Liver (tissue), 9 donors: ENCODE measurements around the gene KARS1. TPM values are rescaled to one million over a fixed set of nuclear protein-coding genes. Genes with fewer than 3 reads are reported as not detected.

Source experiments
- DNase-seq: peaks from one replicate; pipeline ENCODE4 v3.0.0-alpha.2; 2017; ENCODE audit warnings: low spot score
- H3K27ac ChIP-seq, 2 donors: one replicate each; pipeline ENCODE4 v1.7.0; 2013; ENCODE audit warnings: inconsistent platforms in 2 of 2, low read length in 2 of 2, control low read depth in 1 of 2, low read depth in 1 of 2, mild to moderate bottlenecking in 1 of 2
- H3K27me3 ChIP-seq, 4 donors: one replicate each; pipeline versions ENCODE4 v1.6.1 to v1.7.0; 2013; ENCODE audit warnings: low read length in 3 of 4, inconsistent platforms in 1 of 4, mild to moderate bottlenecking in 1 of 4, moderate library complexity in 1 of 4; ENCODE audit not compliant: control insufficient read depth in 4 of 4, insufficient read depth in 4 of 4
- H3K36me3 ChIP-seq, 4 donors: one replicate each; pipeline versions ENCODE4 v1.6.1 to v1.7.0; 2013; ENCODE audit warnings: low read length in 3 of 4, mild to moderate bottlenecking in 3 of 4, low read depth in 1 of 4, moderate library complexity in 1 of 4; ENCODE audit not compliant: control insufficient read depth in 4 of 4, insufficient read depth in 3 of 4
- H3K4me1 ChIP-seq, 4 donors: one replicate each; pipeline versions ENCODE4 v1.6.1 to v1.7.0; 2013; ENCODE audit warnings: low read length in 3 of 4, mild to moderate bottlenecking in 3 of 4, moderate library complexity in 1 of 4; ENCODE audit not compliant: control insufficient read depth in 4 of 4, insufficient read depth in 4 of 4
- H3K4me3 ChIP-seq, 3 donors: one replicate each; pipeline versions ENCODE4 v1.6.1 to v1.7.0; 2013; ENCODE audit warnings: low read length in 3 of 3, control low read depth in 1 of 3, low read depth in 1 of 3, mild to moderate bottlenecking in 1 of 3
- H3K9ac ChIP-seq, 2 donors: one replicate each; pipeline ENCODE4 v1.7.0; 2013; ENCODE audit warnings: low read length in 2 of 2, mild to moderate bottlenecking in 2 of 2, moderate library complexity in 2 of 2, control low read depth in 1 of 2, low read depth in 1 of 2
- H3K9me3 ChIP-seq, 4 donors: one replicate each; pipeline versions ENCODE4 v1.6.1 to v1.7.0; 2013; ENCODE audit warnings: low read length in 3 of 4; ENCODE audit not compliant: control insufficient read depth in 4 of 4
- EGR1 ChIP-seq, 2 donors: IDR thresholded peaks; 2 replicates each; pipeline ENCODE4 v1.6.1; 2016 to 2018; ENCODE audit warnings: antibody characterized with exemption in 2 of 2, low read depth in 2 of 2
- FOXA1 ChIP-seq: IDR thresholded peaks from 2 replicates; pipeline ENCODE4 v1.6.1; 2016; ENCODE audit warnings: antibody characterized with exemption
- FOXA2 ChIP-seq: IDR thresholded peaks from 2 replicates; pipeline ENCODE4 v1.6.1; 2016; ENCODE audit warnings: antibody characterized with exemption
- GABPA ChIP-seq, 2 donors: IDR thresholded peaks in 1 of 2; conservative IDR thresholded peaks in 1 of 2; 2 replicates each; pipeline ENCODE4 v1.6.1; 2016; ENCODE audit warnings: antibody characterized with exemption in 2 of 2, mild to moderate bottlenecking in 1 of 2, moderate library complexity in 1 of 2
- HNF4A ChIP-seq, 2 donors: conservative IDR thresholded peaks; 2 replicates each; pipeline ENCODE4 v1.6.1; 2016; ENCODE audit warnings: antibody characterized with exemption in 2 of 2, mild to moderate bottlenecking in 2 of 2
- JUND ChIP-seq, 2 donors: IDR thresholded peaks; 2 replicates each; pipeline ENCODE4 v1.6.1; 2016; ENCODE audit warnings: antibody characterized with exemption in 2 of 2
- NR2F2 ChIP-seq: IDR thresholded peaks from 2 replicates; pipeline ENCODE4 v1.6.1; 2016; ENCODE audit warnings: antibody characterized with exemption
- RAD21 ChIP-seq, 2 donors: IDR thresholded peaks; 2 replicates each; pipeline ENCODE4 v1.6.1; 2016; ENCODE audit warnings: antibody characterized with exemption in 2 of 2, mild to moderate bottlenecking in 2 of 2
- RXRA ChIP-seq, 2 donors: IDR thresholded peaks; 2 replicates each; pipeline ENCODE4 v1.6.1; 2017 to 2018; ENCODE audit warnings: antibody characterized with exemption in 2 of 2, mild to moderate bottlenecking in 1 of 2
- SP1 ChIP-seq: IDR thresholded peaks from 2 replicates; pipeline ENCODE4 v1.6.1; 2018; ENCODE audit warnings: antibody characterized with exemption, mild to moderate bottlenecking
- TAF1 ChIP-seq: conservative IDR thresholded peaks from 2 replicates; pipeline ENCODE4 v1.6.1; 2016; ENCODE audit warnings: antibody characterized with exemption, mild to moderate bottlenecking
- YY1 ChIP-seq: IDR thresholded peaks from 2 replicates; pipeline ENCODE4 v1.6.1; 2016; ENCODE audit warnings: antibody characterized with exemption, mild to moderate bottlenecking
- WGBS: extraction: QIAGEN DNeasy Blood & Tissue Kit; methylation state at CpG from one replicate; pipeline ENCODE4 v1.1.7; 2013; 5-methylcytosine and 5-hydroxymethylcytosine counted together
- polyA plus RNA-seq, 2 donors: library from polyadenylated mRNA; stranded (reverse) in 1 of 2; unstranded in 1 of 2; fragments of 200-250 nt in 1 of 2; fragments of >200 nt in 1 of 2; fragmentation: Nextera tagmentation in 1 of 2; extraction: Ambion mirVana in 1 of 2; gene quantifications; one replicate each; pipeline versions ENCODE4 v1.2.1 to v1.2.3, GENCODE V29; 2013 to 2015
- total RNA-seq, 2 donors: library from RNA; depleted of rRNA; stranded (reverse); fragments of >200 nt; gene quantifications; one replicate each; pipeline ENCODE4 v1.2.3, GENCODE V29; 2014
- TF ChIP-seq, protein P1 (sequence below): IDR thresholded peaks from 2 replicates; pipeline ENCODE4 v1.6.1; 2016; ENCODE audit warnings: antibody characterized with exemption, mild to moderate bottlenecking
- TF ChIP-seq, protein P2 (sequence below): fragments of 150-350 bp; IDR thresholded peaks from 2 replicates; pipeline ENCODE4 v1.5.1; 2017; ENCODE audit warnings: improper control_type of control experiment, low read depth, low read length; ENCODE audit not compliant: missing input control
- TF ChIP-seq, protein P3 (sequence below): IDR thresholded peaks from 2 replicates; pipeline ENCODE4 v1.6.1; 2016; ENCODE audit warnings: antibody characterized with exemption
- TF ChIP-seq, protein P4 (sequence below): IDR thresholded peaks from 2 replicates; pipeline ENCODE4 v1.6.1; 2016; ENCODE audit warnings: antibody characterized with exemption
- TF ChIP-seq, protein P5 (sequence below): IDR thresholded peaks from 2 replicates; pipeline ENCODE4 v1.6.1; 2016; ENCODE audit warnings: antibody characterized with exemption
- donor health status: healthy.
- donor health status: healthy.
- donor health status: healthy.
- donor health status: healthy.
- donor health status: healthy.

The KARS1 gene
- total and polyA plus RNA-seq, 4 donors: 47.3 to 65.5 (median 52.2) TPM

DNA sequence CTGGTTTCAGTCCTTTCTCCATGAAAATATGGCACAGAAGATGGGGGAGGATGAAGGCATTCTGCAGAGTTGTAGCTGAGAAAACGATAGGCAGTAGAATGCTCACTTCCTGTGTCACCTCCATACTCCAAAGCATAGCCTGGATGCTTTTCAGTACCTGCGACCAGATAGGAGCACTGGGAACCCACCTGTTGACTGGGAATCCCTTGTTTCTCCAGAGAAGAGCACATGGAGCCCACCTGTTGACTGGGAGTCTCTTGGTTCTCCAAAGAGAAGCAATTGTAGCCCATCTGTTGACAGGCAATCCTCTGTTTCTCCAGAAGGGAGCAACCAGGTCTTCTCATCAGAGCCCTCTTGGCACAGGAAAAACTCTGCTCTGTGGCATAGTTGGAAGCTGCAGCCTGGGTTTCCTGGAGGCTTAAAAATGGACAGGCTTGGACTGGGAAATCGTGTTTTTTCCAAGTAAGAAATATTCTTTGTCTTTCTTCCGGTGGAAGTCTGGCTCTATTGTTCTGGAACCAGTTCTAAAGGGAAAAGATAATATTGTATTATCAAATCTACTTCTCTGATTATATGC is 13.3 kb upstream of the KARS1 start:
- TF ChIP-seq RAD21 (IDR thresholded peaks at IDR 0.05) (peak in 1 of 2 donors; percentile 23), RXRA (IDR thresholded peaks at IDR 0.05) (no peak)
- Histone ChIP-seq H3K27me3 (no peaks in the 10 kb centered on the region), H3K4me1 (no peaks in the 10 kb centered on the region), H3K36me3 (peaks cover 9 to 30% (median 27%) of the 10 kb centered on the region in 4 donors), H3K9ac (no peak overlapping the region), H3K27ac (no peak overlapping the region), H3K4me3 (no peak overlapping the region), H3K9me3 (no peaks in the 10 kb centered on the region)
- 84% methylated on average over 4 of the region's 4 CpGs for WGBS
- DNase-seq: no peak

DNA sequence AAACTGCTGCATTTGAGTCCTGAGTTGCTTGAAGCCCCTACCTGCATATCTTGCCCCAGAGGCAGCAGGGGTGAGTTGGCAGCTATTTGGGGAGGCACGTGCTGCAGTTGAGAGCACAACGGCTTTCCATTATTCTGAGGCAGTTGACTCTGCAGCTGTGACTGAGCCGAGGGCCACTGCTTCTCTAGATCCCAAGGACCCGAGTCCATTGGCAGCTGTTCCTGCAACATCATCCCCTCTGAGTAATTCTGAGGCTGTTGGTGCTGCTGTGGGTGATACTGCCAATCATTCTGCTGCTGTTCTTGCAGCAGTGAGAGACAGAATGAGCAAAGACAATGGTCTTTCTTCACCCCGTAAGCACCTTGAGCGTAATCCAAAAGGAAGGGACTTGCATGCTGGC is 12.9 kb upstream of the KARS1 start:
- WGBS: 97% methylated on average over 6 of the region's 6 CpGs
- Histone ChIP-seq H3K9ac (no peak overlapping the region), H3K27ac (no peak overlapping the region), H3K36me3 (peaks cover 9 to 35% (median 32%) of the 10 kb centered on the region in 4 donors), H3K4me3 (no peak overlapping the region), H3K4me1 (no peaks in the 10 kb centered on the region), H3K9me3 (no peaks in the 10 kb centered on the region), H3K27me3 (no peaks in the 10 kb centered on the region)
- no peak for DNase-seq
- TF ChIP-seq, protein P1, sequence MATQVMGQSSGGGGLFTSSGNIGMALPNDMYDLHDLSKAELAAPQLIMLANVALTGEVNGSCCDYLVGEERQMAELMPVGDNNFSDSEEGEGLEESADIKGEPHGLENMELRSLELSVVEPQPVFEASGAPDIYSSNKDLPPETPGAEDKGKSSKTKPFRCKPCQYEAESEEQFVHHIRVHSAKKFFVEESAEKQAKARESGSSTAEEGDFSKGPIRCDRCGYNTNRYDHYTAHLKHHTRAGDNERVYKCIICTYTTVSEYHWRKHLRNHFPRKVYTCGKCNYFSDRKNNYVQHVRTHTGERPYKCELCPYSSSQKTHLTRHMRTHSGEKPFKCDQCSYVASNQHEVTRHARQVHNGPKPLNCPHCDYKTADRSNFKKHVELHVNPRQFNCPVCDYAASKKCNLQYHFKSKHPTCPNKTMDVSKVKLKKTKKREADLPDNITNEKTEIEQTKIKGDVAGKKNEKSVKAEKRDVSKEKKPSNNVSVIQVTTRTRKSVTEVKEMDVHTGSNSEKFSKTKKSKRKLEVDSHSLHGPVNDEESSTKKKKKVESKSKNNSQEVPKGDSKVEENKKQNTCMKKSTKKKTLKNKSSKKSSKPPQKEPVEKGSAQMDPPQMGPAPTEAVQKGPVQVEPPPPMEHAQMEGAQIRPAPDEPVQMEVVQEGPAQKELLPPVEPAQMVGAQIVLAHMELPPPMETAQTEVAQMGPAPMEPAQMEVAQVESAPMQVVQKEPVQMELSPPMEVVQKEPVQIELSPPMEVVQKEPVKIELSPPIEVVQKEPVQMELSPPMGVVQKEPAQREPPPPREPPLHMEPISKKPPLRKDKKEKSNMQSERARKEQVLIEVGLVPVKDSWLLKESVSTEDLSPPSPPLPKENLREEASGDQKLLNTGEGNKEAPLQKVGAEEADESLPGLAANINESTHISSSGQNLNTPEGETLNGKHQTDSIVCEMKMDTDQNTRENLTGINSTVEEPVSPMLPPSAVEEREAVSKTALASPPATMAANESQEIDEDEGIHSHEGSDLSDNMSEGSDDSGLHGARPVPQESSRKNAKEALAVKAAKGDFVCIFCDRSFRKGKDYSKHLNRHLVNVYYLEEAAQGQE: no peak
- TF ChIP-seq NR2F2: no peak

DNA sequence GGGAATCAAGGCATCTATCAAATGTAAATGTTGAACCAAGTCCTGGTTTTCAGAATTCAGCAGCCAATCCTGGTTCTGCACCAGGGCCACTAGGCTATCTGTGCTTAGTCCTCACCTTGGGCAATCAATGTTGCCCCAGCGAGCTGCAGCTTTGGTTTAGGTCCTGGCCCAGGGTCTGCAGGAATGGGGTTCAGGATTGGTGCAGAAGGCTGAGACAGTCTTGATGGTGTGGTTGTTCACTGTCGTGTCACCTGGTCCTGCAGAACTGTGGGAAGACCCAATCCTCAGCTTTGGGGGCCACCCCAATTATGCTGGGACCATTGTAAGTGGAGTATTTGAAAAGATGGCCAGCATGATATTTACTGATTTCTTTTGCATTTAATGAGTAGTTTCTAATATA is 10.7 kb upstream of the KARS1 start:
- WGBS: 98% methylated on average over 2 of the region's 2 CpGs
- TF ChIP-seq RXRA (IDR thresholded peaks at IDR 0.05): no peak
- no peak for TF ChIP-seq FOXA2
- TF ChIP-seq YY1: no peak
- no peak for TF ChIP-seq TAF1
- TF ChIP-seq, protein P2, sequence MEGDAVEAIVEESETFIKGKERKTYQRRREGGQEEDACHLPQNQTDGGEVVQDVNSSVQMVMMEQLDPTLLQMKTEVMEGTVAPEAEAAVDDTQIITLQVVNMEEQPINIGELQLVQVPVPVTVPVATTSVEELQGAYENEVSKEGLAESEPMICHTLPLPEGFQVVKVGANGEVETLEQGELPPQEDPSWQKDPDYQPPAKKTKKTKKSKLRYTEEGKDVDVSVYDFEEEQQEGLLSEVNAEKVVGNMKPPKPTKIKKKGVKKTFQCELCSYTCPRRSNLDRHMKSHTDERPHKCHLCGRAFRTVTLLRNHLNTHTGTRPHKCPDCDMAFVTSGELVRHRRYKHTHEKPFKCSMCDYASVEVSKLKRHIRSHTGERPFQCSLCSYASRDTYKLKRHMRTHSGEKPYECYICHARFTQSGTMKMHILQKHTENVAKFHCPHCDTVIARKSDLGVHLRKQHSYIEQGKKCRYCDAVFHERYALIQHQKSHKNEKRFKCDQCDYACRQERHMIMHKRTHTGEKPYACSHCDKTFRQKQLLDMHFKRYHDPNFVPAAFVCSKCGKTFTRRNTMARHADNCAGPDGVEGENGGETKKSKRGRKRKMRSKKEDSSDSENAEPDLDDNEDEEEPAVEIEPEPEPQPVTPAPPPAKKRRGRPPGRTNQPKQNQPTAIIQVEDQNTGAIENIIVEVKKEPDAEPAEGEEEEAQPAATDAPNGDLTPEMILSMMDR: no peak
- TF ChIP-seq JUND (IDR thresholded peaks at IDR 0.05): no peak
- TF ChIP-seq, protein P3, sequence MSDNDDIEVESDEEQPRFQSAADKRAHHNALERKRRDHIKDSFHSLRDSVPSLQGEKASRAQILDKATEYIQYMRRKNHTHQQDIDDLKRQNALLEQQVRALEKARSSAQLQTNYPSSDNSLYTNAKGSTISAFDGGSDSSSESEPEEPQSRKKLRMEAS: no peak
- TF ChIP-seq, protein P1: no peak
- TF ChIP-seq HNF4A (conservative IDR thresholded peaks at IDR 0.05): no peak
- TF ChIP-seq FOXA1: no peak
- TF ChIP-seq RAD21 (IDR thresholded peaks at IDR 0.05): no peak
- TF ChIP-seq EGR1 (IDR thresholded peaks at IDR 0.05; ENCODE audit: low read depth in 2 of 2): no peak
- no peak for TF ChIP-seq GABPA (IDR thresholded peaks at IDR 0.05 in 1 of 2, conservative IDR thresholded peaks at IDR 0.05 in 1 of 2)
- TF ChIP-seq, protein P4, sequence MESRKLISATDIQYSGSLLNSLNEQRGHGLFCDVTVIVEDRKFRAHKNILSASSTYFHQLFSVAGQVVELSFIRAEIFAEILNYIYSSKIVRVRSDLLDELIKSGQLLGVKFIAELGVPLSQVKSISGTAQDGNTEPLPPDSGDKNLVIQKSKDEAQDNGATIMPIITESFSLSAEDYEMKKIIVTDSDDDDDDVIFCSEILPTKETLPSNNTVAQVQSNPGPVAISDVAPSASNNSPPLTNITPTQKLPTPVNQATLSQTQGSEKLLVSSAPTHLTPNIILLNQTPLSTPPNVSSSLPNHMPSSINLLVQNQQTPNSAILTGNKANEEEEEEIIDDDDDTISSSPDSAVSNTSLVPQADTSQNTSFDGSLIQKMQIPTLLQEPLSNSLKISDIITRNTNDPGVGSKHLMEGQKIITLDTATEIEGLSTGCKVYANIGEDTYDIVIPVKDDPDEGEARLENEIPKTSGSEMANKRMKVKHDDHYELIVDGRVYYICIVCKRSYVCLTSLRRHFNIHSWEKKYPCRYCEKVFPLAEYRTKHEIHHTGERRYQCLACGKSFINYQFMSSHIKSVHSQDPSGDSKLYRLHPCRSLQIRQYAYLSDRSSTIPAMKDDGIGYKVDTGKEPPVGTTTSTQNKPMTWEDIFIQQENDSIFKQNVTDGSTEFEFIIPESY: no peak
- TF ChIP-seq, protein P5, sequence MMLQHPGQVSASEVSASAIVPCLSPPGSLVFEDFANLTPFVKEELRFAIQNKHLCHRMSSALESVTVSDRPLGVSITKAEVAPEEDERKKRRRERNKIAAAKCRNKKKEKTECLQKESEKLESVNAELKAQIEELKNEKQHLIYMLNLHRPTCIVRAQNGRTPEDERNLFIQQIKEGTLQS: no peak
- TF ChIP-seq SP1: no peak
- TF ChIP-seq NR2F2: no peak
- Histone ChIP-seq H3K27me3 (no peaks in the 10 kb centered on the region), H3K9ac (no peak overlapping the region), H3K27ac (no peak overlapping the region), H3K9me3 (no peaks in the 10 kb centered on the region), H3K36me3 (peaks cover 11 to 44% (median 37%) of the 10 kb centered on the region in 4 donors), H3K4me3 (no peak overlapping the region), H3K4me1 (peaks cover 0 to 5% (median 0%) of the 10 kb centered on the region in 4 donors)
- DNase-seq: no peak
